ENCODE results near the gene MARVELD3. TPM values are rescaled to one million over a fixed set of nuclear protein-coding genes. Genes with fewer than 3 reads are reported as not detected.

The MARVELD3 gene
- total and polyA plus RNA-seq, 9 of the 15 experiments (the other 6 are each of a cell fraction or from before 2014, with no cell fraction given): 0.03 to 0.07 (median 0.07) TPM; not detected in 6

DNA sequence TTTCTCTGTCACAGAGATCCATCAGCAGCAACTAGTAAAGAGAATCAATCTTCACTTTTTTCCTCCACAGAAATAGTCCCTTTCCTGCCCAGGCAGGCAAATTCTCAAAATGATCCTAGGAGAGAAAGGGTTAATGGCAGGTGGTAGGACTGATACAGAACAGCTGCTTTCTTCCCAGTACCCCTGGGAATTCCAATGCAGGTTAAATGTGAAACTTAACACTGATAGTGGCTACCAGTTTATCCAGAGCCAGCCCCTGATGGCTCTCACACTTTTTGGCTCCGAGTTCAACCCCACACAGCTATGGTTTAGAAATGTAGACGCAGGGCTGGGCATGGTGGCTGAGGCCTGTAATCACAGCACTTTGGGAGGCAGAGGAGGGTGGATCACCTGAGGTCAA is 22.2 kb downstream of the MARVELD3 start:
- Histone ChIP-seq H3K9me3 (replicated peaks; ENCODE audit: control insufficient read depth, insufficient read depth, low read depth, low read length) (no peaks in the 10 kb centered on the region), H3K79me2 (ENCODE audit: control insufficient read depth, insufficient read depth, low read length) (no peaks in the 10 kb centered on the region), H3K4me1 (replicated peaks in 1 of 2; ENCODE audit: control insufficient read depth in 2 of 2, insufficient read depth in 2 of 2, low read length in 2 of 2) (no peaks in the 10 kb centered on the region), H3K27ac (ENCODE audit: extremely low read depth, low read depth, low read length) (no peak overlapping the region), H3K4me3 (no peak overlapping the region), H3K9me1 (ENCODE audit: control insufficient read depth, insufficient read depth, low read length) (no peaks in the 10 kb centered on the region), H3K36me3 (ENCODE audit: control insufficient read depth, insufficient read depth, low read length) (peaks cover 12% of the 10 kb centered on the region), H4K20me1 (replicated peaks; ENCODE audit: control insufficient read depth, insufficient read depth, low read length) (no peaks in the 10 kb centered on the region), H3K27me3 (ENCODE audit: control insufficient read depth in 2 of 2, insufficient read depth in 2 of 2, low read length in 2 of 2) (no peaks in the 10 kb centered on the region), H3K9ac (ENCODE audit: insufficient read depth in 1 of 2, low read depth in 2 of 2, low read length in 2 of 2) (no peak overlapping the region), H2AFZ (ENCODE audit: low read depth, low read length) (no peak overlapping the region), H3K4me2 (ENCODE audit: insufficient read depth, low read length) (no peak overlapping the region)
- WGBS (ENCODE audit: insufficient coverage, low coverage, missing lambda C conversion rate): 52% methylated on average over 2 of the region's 2 CpGs
- CTCF ChIA-PET (ENCODE audit: low intra/inter-chr PET ratio): no interaction called here
- no peak for FAIRE-seq
- no peak for DNase-seq (ENCODE audit: extremely low read depth in 1 of 4, low spot score in 3 of 4)
- in situ Hi-C loops (cut with MboI) (no loop called here), intact Hi-C loops (cut with micrococcal nuclease) (loop anchor here (10.0 kb wide), 1 partner anchor 97 kb away; no protein-coding TSS in a partner anchor)
- ATAC-seq: no peak
- POLR2A ChIA-PET: no interaction called here
- TF ChIP-seq NR3C1 (CRISPR knock-in tag; IDR thresholded peaks at IDR 0.05) (no peak), TFAM (CRISPR knock-in tag; conservative IDR thresholded peaks at IDR 0.05) (no peak), ELF1 (tag; IDR thresholded peaks at IDR 0.05) (no peak), RAD21 (CRISPR knock-in tag; conservative IDR thresholded peaks at IDR 0.05 in 1 of 2, IDR thresholded peaks at IDR 0.05 in 1 of 2) (no peak), POU5F1 (IDR thresholded peaks at IDR 0.05; ENCODE audit: borderline replicate concordance, low read depth, low read length, partially characterized antibody) (no peak), RBM15 (IDR thresholded peaks at IDR 0.05; ENCODE audit: insufficient read depth, low read length) (no peak), E2F8 (IDR thresholded peaks at IDR 0.05; ENCODE audit: low read depth, partially characterized antibody) (no peak), ZNF253 (CRISPR knock-in tag; conservative IDR thresholded peaks at IDR 0.05) (no peak), FOXA3 (CRISPR knock-in tag; conservative IDR thresholded peaks at IDR 0.05 in 1 of 2, IDR thresholded peaks at IDR 0.05 in 1 of 2) (no peak), DEAF1 (CRISPR knock-in tag; IDR thresholded peaks at IDR 0.05) (no peak), ZNF436 (CRISPR knock-in tag; IDR thresholded peaks at IDR 0.05) (no peak), ETV5 (CRISPR knock-in tag; IDR thresholded peaks at IDR 0.05; ENCODE audit: low read depth) (no peak), FOXJ3 (CRISPR knock-in tag; IDR thresholded peaks at IDR 0.05) (no peak)
- TF ChIP-seq, protein P1, sequence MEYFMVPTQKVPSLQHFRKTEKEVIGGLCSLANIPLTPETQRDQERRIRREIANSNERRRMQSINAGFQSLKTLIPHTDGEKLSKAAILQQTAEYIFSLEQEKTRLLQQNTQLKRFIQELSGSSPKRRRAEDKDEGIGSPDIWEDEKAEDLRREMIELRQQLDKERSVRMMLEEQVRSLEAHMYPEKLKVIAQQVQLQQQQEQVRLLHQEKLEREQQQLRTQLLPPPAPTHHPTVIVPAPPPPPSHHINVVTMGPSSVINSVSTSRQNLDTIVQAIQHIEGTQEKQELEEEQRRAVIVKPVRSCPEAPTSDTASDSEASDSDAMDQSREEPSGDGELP (CRISPR knock-in tag; IDR thresholded peaks at IDR 0.05; ENCODE audit: borderline replicate concordance): no peak
- TF ChIP-seq, protein P2, sequence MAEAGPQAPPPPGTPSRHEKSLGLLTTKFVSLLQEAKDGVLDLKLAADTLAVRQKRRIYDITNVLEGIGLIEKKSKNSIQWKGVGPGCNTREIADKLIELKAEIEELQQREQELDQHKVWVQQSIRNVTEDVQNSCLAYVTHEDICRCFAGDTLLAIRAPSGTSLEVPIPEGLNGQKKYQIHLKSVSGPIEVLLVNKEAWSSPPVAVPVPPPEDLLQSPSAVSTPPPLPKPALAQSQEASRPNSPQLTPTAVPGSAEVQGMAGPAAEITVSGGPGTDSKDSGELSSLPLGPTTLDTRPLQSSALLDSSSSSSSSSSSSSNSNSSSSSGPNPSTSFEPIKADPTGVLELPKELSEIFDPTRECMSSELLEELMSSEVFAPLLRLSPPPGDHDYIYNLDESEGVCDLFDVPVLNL (CRISPR knock-in tag; IDR thresholded peaks at IDR 0.05; ENCODE audit: low read depth): no peak
- TF ChIP-seq, protein P3, sequence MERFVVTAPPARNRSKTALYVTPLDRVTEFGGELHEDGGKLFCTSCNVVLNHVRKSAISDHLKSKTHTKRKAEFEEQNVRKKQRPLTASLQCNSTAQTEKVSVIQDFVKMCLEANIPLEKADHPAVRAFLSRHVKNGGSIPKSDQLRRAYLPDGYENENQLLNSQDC (CRISPR knock-in tag; IDR thresholded peaks at IDR 0.05): no peak
- no TSS peak for BruUV-seq (replicated peaks)
